WERI-Rb-1 (cell line): ENCODE results near the gene TMEM52.

Experiments used
- DNase-seq: peaks from one replicate; pipeline ENCODE4 v3.0.0-alpha.2; 2020
- H3K27ac ChIP-seq: fragments of 250-450 bp; sonication (Bioruptor Pico); 2 replicates; pipeline ENCODE4 v1.5.1; 2020; ENCODE audit warnings: mild to moderate bottlenecking, moderate library complexity
- H3K27me3 ChIP-seq: fragments of 250-450 bp; sonication (Bioruptor Pico); 2 replicates; pipeline ENCODE4 v1.5.1; 2021; ENCODE audit warnings: mild to moderate bottlenecking, low read depth, moderate library complexity; ENCODE audit not compliant: insufficient read depth, severe bottlenecking
- H3K36me3 ChIP-seq: fragments of 250-450 bp; sonication (Bioruptor Pico); 2 replicates; pipeline ENCODE4 v1.5.1; 2020; ENCODE audit warnings: mild to moderate bottlenecking, moderate library complexity
- H3K4me3 ChIP-seq: 2 replicates; pipeline ENCODE4 v1.5.1; 2011; ENCODE audit warnings: low read depth, mild to moderate bottlenecking, control low read depth, low read length
- H3K9me3 ChIP-seq: fragments of 250-450 bp; sonication (Bioruptor Pico); 2 replicates; pipeline ENCODE4 v1.5.1; 2021; ENCODE audit warnings: mild to moderate bottlenecking, moderate library complexity; ENCODE audit not compliant: severe bottlenecking
- CTCF ChIP-seq: IDR thresholded peaks from 2 replicates; pipeline ENCODE4 v1.5.1; 2011; ENCODE audit warnings: low read depth, mild to moderate bottlenecking, control low read depth, inconsistent platforms, low read length

TMEM52 gene

GRCh38 chr1:1926346-1926811 lies 7.3 kb upstream of the TMEM52 start:
- Histone ChIP-seq H3K9me3 (no peaks in the 10 kb centered on the region), H3K27me3 (no peaks in the 10 kb centered on the region), H3K4me3 (no peak overlapping the region), H3K27ac (no peak overlapping the region), H3K36me3 (no peaks in the 10 kb centered on the region)
- DNase-seq: peak; percentile 6
- TF ChIP-seq CTCF: no peak

GRCh38 chr1:1925437-1926345 lies 6.6 kb upstream of the TMEM52 start:
- Histone ChIP-seq H3K9me3 (no peaks in the 10 kb centered on the region), H3K4me3 (no peak overlapping the region), H3K27ac (no peak overlapping the region), H3K27me3 (no peaks in the 10 kb centered on the region), H3K36me3 (no peaks in the 10 kb centered on the region)
- peak; percentile 8 for DNase-seq
- TF ChIP-seq CTCF: no peak

- no peak for TF ChIP-seq CTCF
- H3K4me3 ChIP-seq: no peak overlapping the region
- no peak overlapping the region for H3K27ac ChIP-seq
- no peaks in the 10 kb centered on the region for H3K9me3 ChIP-seq
- peak; percentile 4 for DNase-seq
- H3K36me3 ChIP-seq: no peaks in the 10 kb centered on the region
- no peaks in the 10 kb centered on the region for H3K27me3 ChIP-seq
Observed at GRCh38 chr1:1924849-1925248, 5.8 kb upstream of the TMEM52 start.

- no peak for DNase-seq
- Histone ChIP-seq H3K27ac (no peak overlapping the region), H3K9me3 (no peaks in the 10 kb centered on the region), H3K27me3 (no peaks in the 10 kb centered on the region), H3K4me3 (no peak overlapping the region), H3K36me3 (no peaks in the 10 kb centered on the region)
- TF ChIP-seq CTCF: no peak
Observed at GRCh38 chr1:1924386-1924785, 5.3 kb upstream of the TMEM52 start.

GRCh38 chr1:1922956-1923833 lies 4.1 kb upstream of the TMEM52 start:
- no peaks in the 10 kb centered on the region for H3K27me3 ChIP-seq
- H3K4me3 ChIP-seq: no peak overlapping the region
- H3K9me3 ChIP-seq: no peaks in the 10 kb centered on the region
- no peak for TF ChIP-seq CTCF
- no peak overlapping the region for H3K27ac ChIP-seq
- no peak for DNase-seq
- no peaks in the 10 kb centered on the region for H3K36me3 ChIP-seq
